Transverse colon (tissue), 4 donors: ENCODE data around the gene TMEM175. TPM values are rescaled to one million over a fixed set of nuclear protein-coding genes. Genes with fewer than 3 reads are reported as not detected.
"Not testable (repeated sequence)": the region's sequence is repeated elsewhere in the genome, so short reads cannot be mapped to it uniquely, and the experiment has no call there.

Source experiments
- DNase-seq: peaks from one replicate; pipeline ENCODE4 v3.0.0-alpha.2; 2019
- H3K27ac ChIP-seq, 4 donors: fragments of 200-600 bp; sonication (generic); 2 replicates each; pipeline ENCODE4 v1.5.1; 2016 to 2018; ENCODE audit warnings: inconsistent platforms in 4 of 4
- H3K27me3 ChIP-seq: fragments of 200-600 bp; sonication (generic); 2 replicates; pipeline ENCODE4 v1.5.1; 2017; ENCODE audit warnings: inconsistent platforms
- H3K36me3 ChIP-seq, 4 donors: fragments of 200-600 bp; sonication (generic); 2 replicates each; pipeline ENCODE4 v1.5.1; 2017 to 2019; ENCODE audit warnings: inconsistent platforms in 4 of 4
- H3K4me1 ChIP-seq, 4 donors: fragments of 200-600 bp; sonication (generic); 2 replicates each; pipeline ENCODE4 v1.5.1; 2017 to 2020; ENCODE audit warnings: inconsistent platforms in 4 of 4
- H3K4me3 ChIP-seq, 4 donors: fragments of 200-600 bp; sonication (generic); 1 replicate in 1 of 4; 2 replicates in 3 of 4; pipeline versions ENCODE4 v1.5.1 to v1.6.1; 2017 to 2019; ENCODE audit warnings: inconsistent platforms in 4 of 4
- H3K9me3 ChIP-seq, 2 donors: fragments of 200-600 bp; sonication (generic); 2 replicates each; pipeline ENCODE4 v1.5.1; 2017 to 2019; ENCODE audit warnings: inconsistent platforms in 2 of 2
- EP300 ChIP-seq: sonication (generic); formaldehyde crosslinking; IDR thresholded peaks from one replicate; pipeline ENCODE4 v1.6.1; 2017; ENCODE audit warnings: antibody characterized with exemption, low read depth
- POLR2A ChIP-seq: fragments of 450-650 bp; IDR thresholded peaks from one replicate; pipeline ENCODE4 v1.6.1; 2016; ENCODE audit warnings: antibody characterized with exemption, mild to moderate bottlenecking, moderate library complexity
- POLR2AphosphoS5 ChIP-seq, 3 donors: sonication (generic); formaldehyde crosslinking; IDR thresholded peaks; one replicate each; pipeline ENCODE4 v1.6.1; 2016; ENCODE audit warnings: antibody characterized with exemption in 3 of 3
- WGBS, 2 donors: methylation state at CpG; one replicate each; pipeline ENCODE4 v1.1.5; 2018; ENCODE audit warnings: low coverage in 1 of 2; 5-methylcytosine and 5-hydroxymethylcytosine counted together
- in situ Hi-C, 4 donors: fragments of 200-750 bp; cut with MboI; loops; one replicate each; pipeline versions ENCODE4 v1.15.0 to v1.15.1; 2017; ENCODE audit warnings: low sequenced_read_pairs in 3 of 4, low pct_ligation_motif_present in 1 of 4, low pct_unique_long_range_greater_than_20kb in 1 of 4
- intact Hi-C: fragments of 100-400 bp; cut with DNase I; formaldehyde crosslinking; loops from one replicate; pipeline ENCODE4 v1.15.1; 2023; ENCODE audit warnings: low total_unique reads
- total RNA-seq, 4 donors: library from RNA; depleted of rRNA; stranded (reverse); fragments of >200 nt; gene quantifications; one replicate each; pipeline ENCODE4 v1.1.0, GENCODE V29; 2016
- TF ChIP-seq, protein P1 (sequence below), 5 experiments: fragments of 200-600 bp in 3 of 5; fragments of 450-650 bp in 2 of 5; sonication (generic) in 3 of 5; IDR thresholded peaks; 1 replicate in 2 of 5; 2 replicates in 3 of 5; pipeline ENCODE4 v1.5.1; 2016 to 2017; ENCODE audit warnings: antibody characterized with exemption in 5 of 5, inconsistent platforms in 3 of 5, mild to moderate bottlenecking in 2 of 5, moderate library complexity in 1 of 5

The TMEM175 gene
- total RNA-seq, 4 donors from 2014 or later: 44.0 to 116 (median 50.5) TPM

DNA sequence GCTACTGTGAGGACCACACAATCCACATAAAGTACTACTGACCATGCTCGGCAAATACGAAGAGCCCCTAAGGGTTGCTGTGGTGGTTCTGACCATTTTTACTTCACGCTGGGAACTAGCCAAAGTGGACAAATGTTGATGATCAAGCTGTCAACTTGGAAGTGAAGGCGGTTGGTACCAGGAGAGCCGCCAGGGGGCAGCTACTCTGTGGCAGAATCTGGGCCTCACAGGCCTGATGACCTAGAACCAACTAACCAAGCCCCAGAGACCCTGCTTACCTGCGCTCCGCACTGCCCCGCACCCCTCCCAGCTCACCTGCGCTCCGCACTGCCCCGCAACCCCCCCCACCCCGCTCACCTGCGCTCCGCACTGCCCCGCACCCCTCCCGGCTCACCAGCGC is 5.7 kb upstream of the TMEM175 start:
- 75 to 77% methylated on average over 4 to 10 of the region's 17 CpGs for WGBS, 2 donors
- intact Hi-C loops (no loop called here), in situ Hi-C loops (no loop called here)
- TF ChIP-seq EP300: no peak
- TF ChIP-seq, protein P1, sequence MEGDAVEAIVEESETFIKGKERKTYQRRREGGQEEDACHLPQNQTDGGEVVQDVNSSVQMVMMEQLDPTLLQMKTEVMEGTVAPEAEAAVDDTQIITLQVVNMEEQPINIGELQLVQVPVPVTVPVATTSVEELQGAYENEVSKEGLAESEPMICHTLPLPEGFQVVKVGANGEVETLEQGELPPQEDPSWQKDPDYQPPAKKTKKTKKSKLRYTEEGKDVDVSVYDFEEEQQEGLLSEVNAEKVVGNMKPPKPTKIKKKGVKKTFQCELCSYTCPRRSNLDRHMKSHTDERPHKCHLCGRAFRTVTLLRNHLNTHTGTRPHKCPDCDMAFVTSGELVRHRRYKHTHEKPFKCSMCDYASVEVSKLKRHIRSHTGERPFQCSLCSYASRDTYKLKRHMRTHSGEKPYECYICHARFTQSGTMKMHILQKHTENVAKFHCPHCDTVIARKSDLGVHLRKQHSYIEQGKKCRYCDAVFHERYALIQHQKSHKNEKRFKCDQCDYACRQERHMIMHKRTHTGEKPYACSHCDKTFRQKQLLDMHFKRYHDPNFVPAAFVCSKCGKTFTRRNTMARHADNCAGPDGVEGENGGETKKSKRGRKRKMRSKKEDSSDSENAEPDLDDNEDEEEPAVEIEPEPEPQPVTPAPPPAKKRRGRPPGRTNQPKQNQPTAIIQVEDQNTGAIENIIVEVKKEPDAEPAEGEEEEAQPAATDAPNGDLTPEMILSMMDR (IDR thresholded peaks at IDR 0.05): peak; percentile 20 to 37 (median 26)
- no peaks in the 10 kb centered on the region for H3K9me3 ChIP-seq
- DNase-seq: peak; percentile 47
- H3K36me3 ChIP-seq: no peaks in the 10 kb centered on the region
- no peak overlapping the region for H3K27ac ChIP-seq
- H3K4me1 ChIP-seq: peaks cover 17 to 55% (median 27%) of the 10 kb centered on the region in 4 donors
- H3K4me3 ChIP-seq: no peak overlapping the region
- H3K27me3 ChIP-seq: no peaks in the 10 kb centered on the region

DNA sequence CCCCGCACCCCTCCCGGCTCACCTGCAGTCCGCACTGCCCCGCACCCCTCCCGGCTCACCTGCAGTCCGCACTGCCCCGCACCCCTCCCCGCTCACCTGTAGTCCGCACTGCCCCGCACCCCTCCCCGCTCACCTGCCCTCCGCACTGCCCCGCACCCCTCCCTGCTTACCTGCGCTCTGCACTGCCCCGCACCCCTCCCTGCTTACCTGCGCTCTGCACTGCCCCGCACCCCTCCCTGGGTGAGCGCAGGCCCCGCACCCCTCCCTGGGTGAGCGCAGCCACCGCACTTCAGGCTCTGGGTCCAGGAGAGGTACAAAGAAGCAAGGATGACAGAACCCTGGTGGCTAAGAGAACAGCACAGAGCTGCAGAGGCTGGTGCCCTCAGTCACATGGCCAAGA is 4.7 kb upstream of the TMEM175 start:
- in situ Hi-C loops, H3K4me3 ChIP-seq, H3K9me3 ChIP-seq, H3K27ac ChIP-seq, H3K27me3 ChIP-seq, intact Hi-C loops, DNase-seq, H3K36me3 ChIP-seq: not testable (repeated sequence)
- peaks cover 17 to 55% (median 27%) of the 10 kb centered on the region in 4 donors for H3K4me1 ChIP-seq
- WGBS, 2 donors: 72% methylated on average over 7 of the region's 21 CpGs; no CpG with 5 or more reads in 1 of the 2 donors

DNA sequence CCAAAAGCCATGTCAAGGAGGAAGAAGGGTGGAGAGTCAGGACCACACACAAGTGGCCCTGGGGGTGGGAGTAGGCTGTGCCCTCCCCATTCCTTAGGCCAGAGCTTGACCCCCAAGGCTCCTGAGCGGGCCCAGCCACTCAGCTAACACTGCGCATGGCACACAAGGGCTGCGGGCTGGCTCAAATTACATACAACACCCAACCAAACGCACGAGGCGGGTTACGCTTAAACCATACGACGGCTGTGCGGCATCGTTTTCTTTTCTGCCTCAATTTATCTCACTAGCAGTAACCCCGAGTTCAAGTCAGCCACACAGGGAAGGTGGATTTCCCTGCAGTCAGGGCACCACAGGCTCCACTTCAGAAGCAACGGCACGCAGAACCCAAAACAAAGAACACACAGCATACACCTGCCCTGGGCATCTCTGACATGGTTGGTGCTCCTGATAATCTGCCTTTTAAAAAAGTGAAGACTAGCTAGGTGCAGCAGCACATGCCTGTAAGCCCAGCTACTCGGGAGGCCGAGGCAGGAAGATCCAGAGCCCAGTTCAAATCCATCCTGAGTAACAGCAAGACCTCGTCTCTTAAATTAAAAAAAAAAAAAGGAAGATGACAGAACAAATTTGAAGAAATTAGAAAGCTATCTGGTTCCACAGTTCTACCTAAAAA is 3.0 kb upstream of the TMEM175 start:
- intact Hi-C loops: no loop called here
- 57 to 87% methylated on average over 1 to 17 of the region's 17 CpGs for WGBS, 2 donors
- Histone ChIP-seq H3K27me3 (no peaks in the 10 kb centered on the region), H3K4me1 (peaks cover 17 to 63% (median 36%) of the 10 kb centered on the region in 4 donors), H3K4me3 (no peak overlapping the region), H3K9me3 (no peaks in the 10 kb centered on the region), H3K36me3 (no peaks in the 10 kb centered on the region), H3K27ac (peak overlapping the region in 3 of 4 donors; percentile 92 to 95 (median 93))
- in situ Hi-C loops: no loop called here
- DNase-seq: no peak
- TF ChIP-seq EP300 (no peak), POLR2A (no peak), POLR2AphosphoS5 (IDR thresholded peaks at IDR 0.05) (no peak)
- TF ChIP-seq, protein P1 (IDR thresholded peaks at IDR 0.05): no peak

DNA sequence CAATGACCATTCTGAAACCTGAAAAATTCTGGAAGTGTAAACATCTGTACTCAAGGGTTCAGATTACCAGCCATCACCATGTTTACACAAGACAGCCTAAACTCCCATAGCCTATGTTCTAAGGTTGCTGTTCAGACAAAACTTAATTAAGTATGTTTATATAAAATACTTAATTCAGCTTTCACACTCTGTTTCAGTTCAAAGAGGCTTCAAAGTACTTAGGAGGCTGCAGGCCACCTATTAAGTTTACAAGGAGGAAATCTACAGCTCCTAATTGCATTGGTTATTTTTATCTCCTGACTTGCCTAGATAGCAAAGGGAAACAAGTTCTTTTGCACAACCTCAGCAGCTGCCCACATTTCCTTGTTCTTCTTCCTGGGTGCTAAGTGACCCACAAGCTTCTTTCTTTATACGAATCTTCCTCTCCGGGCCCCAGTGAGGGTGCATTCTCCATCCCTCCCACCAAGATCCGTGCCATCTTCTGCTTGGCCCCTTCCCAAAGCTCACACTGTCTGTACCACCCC is 2.2 kb upstream of the TMEM175 start:
- no peaks in the 10 kb centered on the region for H3K36me3 ChIP-seq
- DNase-seq: no peak
- H3K27ac ChIP-seq: peak overlapping the region; percentile 91 to 95 (median 92)
- peaks cover 17 to 59% (median 36%) of the 10 kb centered on the region in 4 donors for H3K4me1 ChIP-seq
- peak overlapping the region in 1 of 4 donors; percentile 72 for H3K4me3 ChIP-seq
- H3K9me3 ChIP-seq: no peaks in the 10 kb centered on the region
- no peaks in the 10 kb centered on the region for H3K27me3 ChIP-seq
- in situ Hi-C loops: no loop called here
- peak in 1 of 3 donors; percentile 40 for TF ChIP-seq POLR2AphosphoS5 (IDR thresholded peaks at IDR 0.05)
- no peak for TF ChIP-seq EP300
- TF ChIP-seq, protein P1 (IDR thresholded peaks at IDR 0.05): no peak
- no peak for TF ChIP-seq POLR2A
- 12 to 26% methylated on average over 3 of the region's 3 CpGs for WGBS, 2 donors
- intact Hi-C loops: no loop called here

DNA sequence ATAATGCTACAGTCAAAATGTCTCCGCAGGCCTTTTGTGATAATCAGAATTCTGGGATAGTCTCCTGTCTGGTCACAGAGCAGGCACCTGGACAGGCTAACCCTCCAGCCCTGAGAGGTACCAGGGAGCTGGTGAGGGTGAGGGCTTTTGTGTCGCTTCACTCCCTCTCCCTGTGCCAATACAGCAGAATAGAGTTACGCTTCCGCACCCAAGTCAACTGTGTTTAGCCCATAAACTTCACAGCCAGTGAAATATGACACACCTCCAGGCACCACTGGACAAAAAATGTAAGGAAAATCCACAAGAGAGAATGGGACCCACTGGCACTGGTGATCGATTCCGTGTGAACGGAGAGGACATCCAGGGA is 1.4 kb upstream of the TMEM175 start:
- no peaks in the 10 kb centered on the region for H3K27me3 ChIP-seq
- intact Hi-C loops: no loop called here
- in situ Hi-C loops: no loop called here
- peak; percentile 26 for DNase-seq
- peak overlapping the region; percentile 91 to 95 (median 92) for H3K27ac ChIP-seq
- no peaks in the 10 kb centered on the region for H3K36me3 ChIP-seq
- TF ChIP-seq POLR2AphosphoS5 (IDR thresholded peaks at IDR 0.05): no peak
- TF ChIP-seq EP300: no peak
- TF ChIP-seq POLR2A: no peak
- TF ChIP-seq, protein P1 (IDR thresholded peaks at IDR 0.05): no peak
- H3K9me3 ChIP-seq: no peaks in the 10 kb centered on the region
- H3K4me1 ChIP-seq: peaks cover 17 to 51% (median 34%) of the 10 kb centered on the region in 4 donors
- H3K4me3 ChIP-seq: peak overlapping the region; percentile 56 to 99 (median 77)
- 20 to 40% methylated on average over 1 to 7 of the region's 7 CpGs for WGBS, 2 donors
